ENCODE measurements around the gene B4GALT1.
"Not testable (repeated sequence)": the region's sequence is repeated elsewhere in the genome, so short reads cannot be mapped to it uniquely, and the experiment has no call there.

Gene B4GALT1

DNA sequence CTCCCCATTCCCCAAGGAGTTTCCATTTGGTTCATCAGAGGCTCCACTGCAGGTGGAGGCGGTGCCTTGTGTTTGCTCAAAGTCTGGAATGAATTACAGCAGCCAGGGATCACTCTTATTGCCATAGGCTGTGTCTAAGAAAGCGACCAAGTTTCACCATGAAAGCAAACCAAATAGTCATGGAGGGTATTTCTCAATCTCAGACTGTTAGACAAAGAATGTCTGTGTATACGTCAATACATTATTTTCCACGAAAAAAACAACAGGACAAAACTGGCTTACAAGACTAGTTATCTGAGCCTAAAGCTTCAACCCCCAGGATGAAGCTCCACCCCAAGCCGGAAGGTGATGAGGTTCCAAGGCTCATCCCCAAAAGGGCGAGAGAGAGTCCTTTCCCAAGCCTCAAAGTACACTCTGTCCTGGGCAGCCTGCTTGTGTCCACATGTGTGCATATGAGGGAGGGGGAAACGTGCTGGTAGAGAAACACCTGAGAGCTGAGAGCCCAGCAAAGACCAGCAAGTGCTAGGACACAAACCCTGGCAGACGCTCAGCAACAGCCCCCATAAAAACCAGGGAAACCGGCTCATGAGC lies 4.3 kb downstream of the B4GALT1 start:
- peak overlapping the region in 1 of 2 donors; percentile 66 for H3K9ac ChIP-seq (ENCODE audit: low read depth in 1 of 2, low read length in 2 of 2)
- H3K27ac ChIP-seq (ENCODE audit: low read depth in 2 of 2, low read length in 2 of 2), result peak overlapping the region; percentile 93 to 97
- H3K9me3 ChIP-seq (ENCODE audit: control insufficient read depth in 2 of 2, low read length in 2 of 2), result no peaks in the 10 kb centered on the region
- no peaks in the 10 kb centered on the region for H3K36me3 ChIP-seq (ENCODE audit: control insufficient read depth in 2 of 2, insufficient read depth in 2 of 2, low read length in 2 of 2)
- peak overlapping the region; percentile 40 to 61 for H3K4me3 ChIP-seq (ENCODE audit: low read length in 2 of 2)
- peaks cover 0 to 3% of the 10 kb centered on the region in 2 donors for H3K27me3 ChIP-seq (ENCODE audit: control insufficient read depth in 2 of 2, insufficient read depth in 2 of 2, low read length in 2 of 2)
- peaks cover 80 to 82% of the 10 kb centered on the region in 2 donors for H3K4me1 ChIP-seq (ENCODE audit: control insufficient read depth in 2 of 2, insufficient read depth in 2 of 2, low read length in 2 of 2)

DNA sequence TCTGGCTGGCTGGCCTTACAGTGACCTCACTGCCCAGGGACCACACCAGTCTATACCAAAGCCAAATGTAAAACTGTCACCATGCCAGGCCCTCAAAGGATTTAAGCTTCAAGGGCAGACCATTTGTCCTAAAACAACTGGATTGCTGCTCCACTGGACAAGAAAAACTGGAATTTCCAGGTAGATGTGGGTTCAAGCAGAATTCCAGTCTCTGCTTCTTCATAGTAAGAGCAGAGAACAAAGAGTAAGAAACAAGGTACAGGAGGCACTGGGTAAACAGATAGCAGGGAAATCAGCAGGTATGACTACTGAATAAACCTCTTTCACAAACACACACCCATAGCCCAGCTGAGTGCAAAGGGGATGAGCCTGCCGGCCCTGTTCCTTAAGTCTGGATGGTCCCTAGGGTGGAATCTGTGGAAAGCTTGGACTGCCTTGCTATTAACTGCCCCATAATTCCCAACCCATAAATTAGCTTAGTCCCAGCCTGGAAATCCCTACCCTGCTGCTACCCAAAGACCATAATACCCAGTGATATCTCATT lies 5.5 kb downstream of the B4GALT1 start:
- Histone ChIP-seq H3K4me3 (ENCODE audit: low read length in 2 of 2) (peak overlapping the region; percentile 31 to 61), H3K9ac (ENCODE audit: low read depth in 1 of 2, low read length in 2 of 2) (peak overlapping the region; percentile 66 to 68), H3K27ac (ENCODE audit: low read depth in 2 of 2, low read length in 2 of 2) (peak overlapping the region; percentile 93 to 97), H3K36me3 (ENCODE audit: control insufficient read depth in 2 of 2, insufficient read depth in 2 of 2, low read length in 2 of 2) (no peaks in the 10 kb centered on the region), H3K27me3 (ENCODE audit: control insufficient read depth in 2 of 2, insufficient read depth in 2 of 2, low read length in 2 of 2) (peaks cover 0 to 3% of the 10 kb centered on the region in 2 donors), H3K9me3 (ENCODE audit: control insufficient read depth in 2 of 2, low read length in 2 of 2) (no peaks in the 10 kb centered on the region), H3K4me1 (ENCODE audit: control insufficient read depth in 2 of 2, insufficient read depth in 2 of 2, low read length in 2 of 2) (peaks cover 78 to 82% of the 10 kb centered on the region in 2 donors)

DNA sequence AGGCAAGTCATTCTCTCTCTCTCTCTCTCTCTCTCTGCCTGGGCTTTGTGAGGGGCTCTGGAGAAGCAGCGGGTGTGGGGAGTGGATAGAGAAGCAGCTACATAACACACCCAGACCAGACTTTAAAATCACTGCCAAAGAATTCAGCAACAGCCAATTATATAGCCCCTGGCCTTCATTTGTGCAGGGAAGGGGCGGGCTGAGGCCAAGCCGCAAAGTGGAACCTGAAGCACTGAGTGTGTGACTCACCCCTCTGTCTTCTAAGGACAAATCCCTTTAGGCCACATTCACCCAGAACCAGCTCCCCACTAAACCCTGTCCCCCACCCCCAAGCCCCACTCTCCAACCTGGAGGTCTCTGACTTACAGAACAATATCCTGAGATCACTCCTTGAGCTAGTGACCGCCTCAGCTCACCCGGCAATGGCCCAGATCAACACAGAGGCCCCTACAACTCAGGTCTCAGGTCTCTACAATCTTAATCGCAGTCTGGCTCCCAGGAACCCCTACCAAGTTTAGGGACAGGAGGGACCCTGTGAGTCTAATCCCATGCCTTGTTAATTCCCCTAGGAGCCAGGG lies 6.0 kb downstream of the B4GALT1 start:
- Histone ChIP-seq H3K9ac (ENCODE audit: low read depth in 1 of 2, low read length in 2 of 2) (peak overlapping the region; percentile 66 to 68), H3K27me3 (ENCODE audit: control insufficient read depth in 2 of 2, insufficient read depth in 2 of 2, low read length in 2 of 2) (peaks cover 0 to 3% of the 10 kb centered on the region in 2 donors), H3K4me1 (ENCODE audit: control insufficient read depth in 2 of 2, insufficient read depth in 2 of 2, low read length in 2 of 2) (peaks cover 78 to 82% of the 10 kb centered on the region in 2 donors), H3K27ac (ENCODE audit: low read depth in 2 of 2, low read length in 2 of 2) (peak overlapping the region; percentile 93 to 97), H3K4me3 (ENCODE audit: low read length in 2 of 2) (peak overlapping the region; percentile 31 to 51), H3K9me3 (ENCODE audit: control insufficient read depth in 2 of 2, low read length in 2 of 2) (no peaks in the 10 kb centered on the region), H3K36me3 (ENCODE audit: control insufficient read depth in 2 of 2, insufficient read depth in 2 of 2, low read length in 2 of 2) (no peaks in the 10 kb centered on the region)

DNA sequence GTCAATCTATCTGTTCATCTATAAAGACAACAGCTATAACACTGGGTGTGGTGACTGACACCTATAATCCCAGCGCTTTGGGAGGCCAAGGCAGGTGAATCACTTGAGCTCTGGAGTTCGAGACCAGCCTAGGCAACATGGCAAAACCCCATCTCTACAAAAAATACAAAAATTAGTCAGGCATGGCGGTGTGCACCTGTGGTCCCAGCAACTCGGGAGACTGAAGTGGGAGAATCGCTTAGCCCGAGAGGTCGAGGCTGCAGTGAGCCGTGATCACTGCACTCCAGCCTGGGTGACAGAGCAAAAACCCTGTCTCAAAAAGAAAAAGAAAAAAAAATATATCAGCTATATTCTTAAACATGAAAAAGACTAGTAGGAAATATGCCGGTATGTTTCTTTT lies 6.7 kb downstream of the B4GALT1 start:
- Histone ChIP-seq H3K9ac (ENCODE audit: low read depth in 1 of 2, low read length in 2 of 2) (peak overlapping the region in 1 of 2 donors; percentile 66), H3K27ac (ENCODE audit: low read depth in 2 of 2, low read length in 2 of 2) (peak overlapping the region; percentile 93 to 97)

DNA sequence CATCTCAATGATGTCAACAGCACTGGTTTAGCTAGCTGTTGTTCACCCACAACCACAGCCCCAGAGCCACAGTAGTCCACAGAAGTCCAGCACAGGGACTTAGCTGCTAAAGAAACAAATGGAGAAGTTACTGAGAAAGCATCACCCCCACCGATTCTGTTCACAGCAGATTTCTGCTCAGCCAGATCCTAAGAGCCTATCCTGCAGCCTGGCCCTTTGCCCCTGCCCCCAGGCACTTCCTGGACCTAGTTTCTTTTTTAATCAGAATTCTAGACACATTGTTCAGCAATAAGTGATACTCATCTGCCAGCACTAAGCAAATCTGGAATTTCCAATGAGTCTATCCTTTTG lies 7.4 kb downstream of the B4GALT1 start:
- no peaks in the 10 kb centered on the region for H3K9me3 ChIP-seq (ENCODE audit: control insufficient read depth in 2 of 2, low read length in 2 of 2)
- H3K9ac ChIP-seq (ENCODE audit: low read depth in 1 of 2, low read length in 2 of 2), result peak overlapping the region; percentile 44 to 66
- peaks cover 70 to 78% of the 10 kb centered on the region in 2 donors for H3K4me1 ChIP-seq (ENCODE audit: control insufficient read depth in 2 of 2, insufficient read depth in 2 of 2, low read length in 2 of 2)
- peaks cover 0 to 2% of the 10 kb centered on the region in 2 donors for H3K36me3 ChIP-seq (ENCODE audit: control insufficient read depth in 2 of 2, insufficient read depth in 2 of 2, low read length in 2 of 2)
- H3K4me3 ChIP-seq (ENCODE audit: low read length in 2 of 2), result peak overlapping the region in 1 of 2 donors; percentile 35
- peaks cover 0 to 3% of the 10 kb centered on the region in 2 donors for H3K27me3 ChIP-seq (ENCODE audit: control insufficient read depth in 2 of 2, insufficient read depth in 2 of 2, low read length in 2 of 2)
- peak overlapping the region; percentile 93 to 97 for H3K27ac ChIP-seq (ENCODE audit: low read depth in 2 of 2, low read length in 2 of 2)

More for the DNA sequence above, 6.7 kb downstream of the B4GALT1 start:
- not testable (repeated sequence) for H3K9me3 ChIP-seq (ENCODE audit: control insufficient read depth in 2 of 2, low read length in 2 of 2); H3K27me3 ChIP-seq (ENCODE audit: control insufficient read depth in 2 of 2, insufficient read depth in 2 of 2, low read length in 2 of 2); H3K4me3 ChIP-seq (ENCODE audit: low read length in 2 of 2); H3K36me3 ChIP-seq (ENCODE audit: control insufficient read depth in 2 of 2, insufficient read depth in 2 of 2, low read length in 2 of 2)
- peaks cover 75 to 76% of the 10 kb centered on the region in 2 donors for H3K4me1 ChIP-seq (ENCODE audit: control insufficient read depth in 2 of 2, insufficient read depth in 2 of 2, low read length in 2 of 2)

DNA sequence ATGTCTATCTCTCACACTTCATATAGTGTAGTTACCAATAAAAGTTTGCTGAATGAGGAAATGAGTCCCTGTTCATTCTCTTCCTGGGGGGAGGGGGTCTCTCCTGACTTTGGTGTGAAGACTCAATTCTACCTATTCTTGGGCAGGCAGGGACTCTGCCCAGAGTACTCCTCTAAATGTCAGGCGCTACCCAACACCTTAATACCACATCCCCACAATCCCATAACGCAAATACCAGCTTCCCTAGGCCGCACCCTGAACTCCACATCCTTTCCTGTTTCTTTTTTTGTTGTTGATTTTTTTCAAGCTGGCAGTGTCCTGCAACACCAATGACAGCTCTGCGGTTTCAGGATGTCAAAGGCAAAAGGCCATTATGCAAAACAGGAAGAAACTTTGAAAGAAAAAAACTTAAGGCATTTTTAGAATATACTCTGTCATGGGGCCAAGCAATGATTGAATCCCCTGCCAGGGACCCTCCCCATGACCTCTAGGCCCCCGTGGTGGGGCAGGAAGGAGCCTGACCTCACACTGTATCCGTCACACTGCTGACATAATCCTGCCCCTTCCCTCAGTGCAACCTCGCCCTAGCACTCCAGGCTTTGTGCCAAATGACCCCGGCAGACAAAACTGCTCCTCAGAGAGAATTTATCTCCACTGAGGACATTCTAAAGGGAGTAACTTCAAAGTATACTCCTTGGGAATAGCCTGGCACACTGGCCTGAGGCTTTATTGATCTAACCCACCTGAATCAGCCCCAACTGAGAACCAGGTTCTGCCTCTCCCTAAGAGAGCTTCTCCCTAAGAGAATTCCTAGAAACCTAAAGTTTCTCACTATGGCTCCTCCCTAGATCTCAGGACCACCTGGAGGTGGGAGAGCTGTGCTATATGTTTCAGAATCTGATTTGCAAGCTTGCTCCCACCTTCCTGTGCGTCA lies 8.0 kb downstream of the B4GALT1 start:
- peak overlapping the region; percentile 17 to 35 for H3K4me3 ChIP-seq (ENCODE audit: low read length in 2 of 2)
- H3K27ac ChIP-seq (ENCODE audit: low read depth in 2 of 2, low read length in 2 of 2), result peak overlapping the region; percentile 93 to 97
- H3K36me3 ChIP-seq (ENCODE audit: control insufficient read depth in 2 of 2, insufficient read depth in 2 of 2, low read length in 2 of 2), result peaks cover 0 to 2% of the 10 kb centered on the region in 2 donors
- peak overlapping the region; percentile 44 to 66 for H3K9ac ChIP-seq (ENCODE audit: low read depth in 1 of 2, low read length in 2 of 2)
- peaks cover 0 to 3% of the 10 kb centered on the region in 2 donors for H3K27me3 ChIP-seq (ENCODE audit: control insufficient read depth in 2 of 2, insufficient read depth in 2 of 2, low read length in 2 of 2)
- H3K4me1 ChIP-seq (ENCODE audit: control insufficient read depth in 2 of 2, insufficient read depth in 2 of 2, low read length in 2 of 2), result peaks cover 65 to 73% of the 10 kb centered on the region in 2 donors
- no peaks in the 10 kb centered on the region for H3K9me3 ChIP-seq (ENCODE audit: control insufficient read depth in 2 of 2, low read length in 2 of 2)

DNA sequence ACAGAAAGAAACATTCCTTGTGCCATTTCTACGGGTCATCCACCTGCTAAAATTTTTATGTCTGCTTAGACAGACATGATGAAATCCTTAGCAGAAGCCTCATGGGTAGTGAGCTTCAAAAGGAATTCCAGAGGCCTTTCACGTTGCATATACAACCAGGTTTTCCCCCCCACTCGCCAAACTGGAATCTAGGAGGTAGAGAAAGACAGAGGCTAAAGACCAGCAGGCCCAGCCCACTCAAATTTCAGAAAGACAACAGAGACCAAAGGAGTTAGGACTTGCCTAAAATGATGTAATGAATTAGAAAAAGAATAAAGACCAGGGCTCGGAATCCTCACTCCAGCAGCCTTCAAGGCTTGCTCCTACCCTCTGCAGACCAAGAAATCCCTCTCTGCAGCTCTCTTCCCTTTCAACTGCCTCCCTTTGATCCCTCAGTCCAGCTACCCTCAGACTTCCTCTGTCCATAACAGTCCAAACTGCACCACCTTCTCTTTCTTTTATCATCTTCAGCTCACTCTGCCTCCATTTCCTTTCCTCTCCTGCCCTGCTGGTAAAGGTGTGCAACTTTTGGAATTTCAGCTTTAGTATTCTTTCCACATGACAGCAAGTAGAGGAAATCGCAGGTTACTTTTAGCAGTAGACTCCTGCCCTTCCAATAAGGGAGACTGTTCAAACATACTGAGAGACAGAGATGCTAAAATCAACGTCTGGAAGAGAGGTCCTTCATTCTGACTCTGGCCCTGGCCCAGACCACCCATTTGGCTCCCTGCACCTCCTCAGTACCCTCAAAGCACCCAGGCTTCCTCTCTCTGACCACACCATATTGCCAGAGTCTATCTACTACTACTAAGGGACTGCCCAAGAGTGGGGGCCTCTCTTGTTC lies 8.9 kb downstream of the B4GALT1 start:
- Histone ChIP-seq H3K4me1 (ENCODE audit: control insufficient read depth in 2 of 2, insufficient read depth in 2 of 2, low read length in 2 of 2) (peaks cover 56 to 64% of the 10 kb centered on the region in 2 donors), H3K4me3 (ENCODE audit: low read length in 2 of 2) (no peak overlapping the region), H3K27me3 (ENCODE audit: control insufficient read depth in 2 of 2, insufficient read depth in 2 of 2, low read length in 2 of 2) (peaks cover 0 to 3% of the 10 kb centered on the region in 2 donors), H3K27ac (ENCODE audit: low read depth in 2 of 2, low read length in 2 of 2) (peak overlapping the region; percentile 93 to 97), H3K9ac (ENCODE audit: low read depth in 1 of 2, low read length in 2 of 2) (peak overlapping the region; percentile 35 to 66), H3K9me3 (ENCODE audit: control insufficient read depth in 2 of 2, low read length in 2 of 2) (no peaks in the 10 kb centered on the region), H3K36me3 (ENCODE audit: control insufficient read depth in 2 of 2, insufficient read depth in 2 of 2, low read length in 2 of 2) (peaks cover 0 to 2% of the 10 kb centered on the region in 2 donors)

DNA sequence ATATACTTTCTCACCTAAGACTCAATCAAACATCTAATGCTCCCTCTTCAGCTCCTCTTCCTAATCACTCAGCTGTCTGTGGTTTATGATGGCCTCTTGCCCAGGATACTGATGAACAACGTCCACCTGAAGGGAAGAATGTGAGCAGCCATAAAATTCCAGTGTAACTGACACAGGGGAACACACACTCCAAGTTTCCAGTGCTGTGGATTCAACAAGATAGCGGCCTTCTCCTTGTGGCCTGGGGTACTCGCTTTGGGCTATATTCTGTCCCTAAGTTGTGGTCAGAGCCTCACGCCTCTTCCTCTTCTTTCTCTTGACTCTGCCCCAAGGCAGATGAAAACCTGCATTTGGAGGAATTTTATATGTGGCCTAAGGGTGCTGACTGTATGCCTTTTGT lies 11.7 kb downstream of the B4GALT1 start:
- H3K27ac ChIP-seq (ENCODE audit: low read depth in 2 of 2, low read length in 2 of 2), result no peak overlapping the region
- H3K4me1 ChIP-seq (ENCODE audit: control insufficient read depth in 2 of 2, insufficient read depth in 2 of 2, low read length in 2 of 2), result peaks cover 42 to 49% of the 10 kb centered on the region in 2 donors
- peaks cover 0 to 2% of the 10 kb centered on the region in 2 donors for H3K36me3 ChIP-seq (ENCODE audit: control insufficient read depth in 2 of 2, insufficient read depth in 2 of 2, low read length in 2 of 2)
- no peak overlapping the region for H3K9ac ChIP-seq (ENCODE audit: low read depth in 1 of 2, low read length in 2 of 2)
- peaks cover 0 to 3% of the 10 kb centered on the region in 2 donors for H3K27me3 ChIP-seq (ENCODE audit: control insufficient read depth in 2 of 2, insufficient read depth in 2 of 2, low read length in 2 of 2)
- no peaks in the 10 kb centered on the region for H3K9me3 ChIP-seq (ENCODE audit: control insufficient read depth in 2 of 2, low read length in 2 of 2)
- no peak overlapping the region for H3K4me3 ChIP-seq (ENCODE audit: low read length in 2 of 2)

DNA sequence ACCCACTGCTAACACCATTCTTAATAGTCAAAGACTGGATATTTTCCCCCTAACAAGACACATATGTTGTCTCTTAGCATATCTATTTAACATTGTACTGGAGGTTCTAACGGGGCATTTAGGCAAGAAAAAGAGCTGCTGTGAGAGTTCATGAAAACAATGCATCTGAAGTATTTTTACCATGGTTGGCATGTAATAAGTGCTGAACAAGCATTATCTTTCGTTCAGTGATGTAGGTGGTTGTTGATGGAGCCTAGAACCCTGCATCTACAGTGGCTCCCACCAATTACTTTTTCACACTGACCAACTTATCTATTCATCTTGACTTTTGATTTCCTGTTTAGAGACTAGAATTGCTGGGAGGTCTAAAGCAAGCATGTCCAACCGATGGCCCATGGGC lies 12.8 kb downstream of the B4GALT1 start:
- H3K36me3 ChIP-seq (ENCODE audit: control insufficient read depth in 2 of 2, insufficient read depth in 2 of 2, low read length in 2 of 2), result peaks cover 0 to 2% of the 10 kb centered on the region in 2 donors
- no peak overlapping the region for H3K4me3 ChIP-seq (ENCODE audit: low read length in 2 of 2)
- H3K4me1 ChIP-seq (ENCODE audit: control insufficient read depth in 2 of 2, insufficient read depth in 2 of 2, low read length in 2 of 2), result peaks cover 33 to 40% of the 10 kb centered on the region in 2 donors
- no peak overlapping the region for H3K9ac ChIP-seq (ENCODE audit: low read depth in 1 of 2, low read length in 2 of 2)
- H3K9me3 ChIP-seq (ENCODE audit: control insufficient read depth in 2 of 2, low read length in 2 of 2), result no peaks in the 10 kb centered on the region
- peak overlapping the region in 1 of 2 donors; percentile 1 for H3K27ac ChIP-seq (ENCODE audit: low read depth in 2 of 2, low read length in 2 of 2)
- peaks cover 0 to 3% of the 10 kb centered on the region in 2 donors for H3K27me3 ChIP-seq (ENCODE audit: control insufficient read depth in 2 of 2, insufficient read depth in 2 of 2, low read length in 2 of 2)
